Measurements from ENCODE around the gene DGKI.

The DGKI gene

DNA sequence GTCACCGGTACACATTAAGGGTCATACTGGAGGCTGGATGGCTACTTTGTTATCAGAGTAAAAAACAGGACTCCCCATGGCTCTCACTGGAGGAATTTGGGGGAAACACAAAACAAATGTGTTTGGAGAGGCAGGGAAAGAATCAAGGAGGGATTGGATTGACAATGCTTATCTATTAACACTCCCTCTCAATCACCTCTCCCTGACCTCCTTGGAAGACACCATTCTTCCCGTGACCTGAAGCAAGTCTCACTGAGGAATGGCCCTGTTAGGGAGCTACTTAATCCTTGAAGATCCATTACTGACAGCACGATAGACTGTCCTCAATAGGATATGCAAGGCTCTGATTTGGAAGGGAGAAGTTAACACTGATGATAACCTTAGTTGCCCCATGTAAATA lies 261.2 kb downstream of the DGKI start:
- no peak for DNase-seq

DNA sequence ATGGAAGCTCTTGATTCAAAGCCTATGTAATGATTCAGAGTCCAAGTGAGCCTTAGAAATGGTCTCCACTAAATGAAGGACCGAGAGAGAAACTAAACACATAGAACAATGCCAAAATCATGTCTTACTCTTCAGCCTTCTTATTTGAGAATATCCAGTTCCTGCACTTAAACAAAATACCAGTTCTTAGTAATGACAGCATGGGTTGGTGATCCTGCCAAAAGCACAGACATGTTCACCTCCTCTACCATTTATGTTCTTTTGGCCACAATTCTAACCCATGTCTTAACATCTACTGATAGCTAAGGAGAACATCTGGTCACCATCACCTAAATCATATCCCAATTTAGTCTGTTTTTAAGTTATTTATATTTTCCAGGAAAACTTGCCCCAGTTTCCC lies 263.6 kb downstream of the DGKI start:
- DNase-seq: no peak

DNA sequence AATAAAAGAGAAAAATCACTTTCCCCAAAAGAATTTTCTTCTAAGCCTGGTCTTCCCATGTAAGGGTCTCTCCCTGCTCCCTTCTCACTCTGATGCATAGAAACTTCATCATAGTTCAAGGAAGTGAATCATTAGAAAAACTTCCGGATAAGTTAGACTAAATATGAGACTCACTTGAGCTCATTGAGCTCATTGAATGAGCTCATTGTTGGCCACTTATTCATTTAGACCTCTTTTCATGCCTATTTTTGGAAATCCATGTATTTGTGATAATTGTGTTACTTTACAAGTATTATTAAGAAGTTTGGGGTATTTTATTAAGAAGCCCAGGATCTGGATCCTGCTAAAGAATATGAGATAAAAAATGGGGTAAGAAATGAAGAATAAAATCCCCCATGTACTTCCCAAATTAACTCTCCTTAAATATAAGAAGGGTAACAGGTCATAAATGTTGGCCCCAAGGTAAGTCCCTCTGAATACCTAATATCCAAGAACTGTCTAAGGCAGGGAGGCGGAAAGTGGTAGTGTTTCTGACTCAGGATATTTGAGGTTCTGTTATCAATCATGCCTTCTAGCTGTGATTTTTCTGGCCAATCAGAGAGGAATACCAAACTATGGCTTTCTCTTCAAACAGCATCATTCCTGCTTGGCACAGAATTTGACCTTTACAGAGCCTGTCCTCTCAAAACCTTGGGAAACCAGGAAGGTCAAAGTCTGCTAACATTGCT lies 266.7 kb downstream of the DGKI start:
- DNase-seq: no peak

DNA sequence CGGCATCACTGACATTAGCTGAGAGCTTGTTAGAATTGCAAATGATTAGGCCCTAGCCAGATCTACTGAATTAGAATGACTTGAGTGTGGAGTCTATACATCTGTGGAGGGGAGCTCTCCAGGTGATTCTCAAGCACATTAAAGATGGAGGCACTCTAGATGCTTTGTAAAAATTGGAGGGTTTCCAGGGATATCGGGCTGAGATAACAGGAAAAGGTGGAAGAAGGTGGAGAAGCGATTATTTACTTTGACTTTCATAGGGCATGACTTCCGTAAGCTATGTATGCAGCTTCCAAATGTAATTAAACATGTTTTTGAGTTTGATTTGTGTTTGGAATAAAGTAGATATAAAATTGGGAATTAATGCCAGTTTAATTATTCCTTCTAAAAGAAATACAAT lies 268.2 kb downstream of the DGKI start:
- no peak for DNase-seq

DNA sequence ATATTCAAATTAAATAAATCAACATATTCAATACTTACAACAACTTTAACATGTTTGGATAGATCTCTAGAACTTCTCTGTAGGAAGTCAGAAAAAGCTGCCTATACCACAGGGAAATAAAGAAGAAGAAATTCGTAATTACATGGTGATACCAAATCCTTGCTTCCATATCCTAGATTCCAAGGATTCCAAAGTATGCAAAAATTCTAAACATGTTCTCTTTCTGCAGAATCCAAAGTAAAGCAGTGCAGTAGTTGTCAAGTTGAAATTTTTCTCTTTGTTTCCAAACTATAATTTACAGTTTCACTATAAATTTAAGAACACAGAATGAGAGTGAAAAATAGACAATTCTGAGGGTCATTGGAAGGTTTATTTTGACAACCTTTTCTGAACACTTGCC lies 269.6 kb downstream of the DGKI start:
- DNase-seq: no peak

DNA sequence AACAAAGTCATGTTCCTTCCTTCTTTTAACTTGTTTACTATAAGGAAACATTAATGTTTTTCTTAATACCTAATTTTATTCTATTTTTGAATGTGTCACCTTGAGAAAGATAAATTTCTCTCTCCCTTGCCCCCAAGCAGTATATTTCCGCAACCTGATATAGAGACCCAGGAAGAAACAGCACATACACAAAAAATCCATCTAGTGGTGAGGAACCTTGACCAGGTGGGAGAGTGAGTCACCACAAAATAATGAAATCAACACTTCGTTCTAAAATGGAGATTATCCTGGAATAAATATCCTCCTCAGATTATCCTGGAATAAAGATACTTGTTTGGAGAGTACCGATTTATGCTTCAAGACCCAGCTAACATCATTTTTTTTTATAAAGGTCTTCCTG lies 270.3 kb downstream of the DGKI start:
- no peak for DNase-seq

DNA sequence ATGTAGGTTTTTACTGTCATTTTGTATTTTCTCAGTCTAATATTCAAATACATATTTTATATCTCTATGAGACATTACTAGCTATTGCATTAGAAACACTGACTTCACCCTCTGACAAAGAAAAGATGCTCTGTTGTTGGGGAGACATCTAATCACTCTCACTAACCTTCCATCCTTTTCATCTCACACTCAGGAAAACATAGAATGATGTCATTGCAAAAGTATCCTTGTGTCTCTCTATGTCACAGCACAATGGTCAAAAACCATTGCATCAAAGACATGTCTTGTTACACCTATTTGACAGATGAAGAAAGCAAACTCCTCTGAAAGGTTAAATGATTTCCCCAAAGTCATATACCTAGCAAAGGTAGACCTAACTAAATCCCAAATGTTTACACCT lies 272.0 kb downstream of the DGKI start:
- no peak for DNase-seq

DNA sequence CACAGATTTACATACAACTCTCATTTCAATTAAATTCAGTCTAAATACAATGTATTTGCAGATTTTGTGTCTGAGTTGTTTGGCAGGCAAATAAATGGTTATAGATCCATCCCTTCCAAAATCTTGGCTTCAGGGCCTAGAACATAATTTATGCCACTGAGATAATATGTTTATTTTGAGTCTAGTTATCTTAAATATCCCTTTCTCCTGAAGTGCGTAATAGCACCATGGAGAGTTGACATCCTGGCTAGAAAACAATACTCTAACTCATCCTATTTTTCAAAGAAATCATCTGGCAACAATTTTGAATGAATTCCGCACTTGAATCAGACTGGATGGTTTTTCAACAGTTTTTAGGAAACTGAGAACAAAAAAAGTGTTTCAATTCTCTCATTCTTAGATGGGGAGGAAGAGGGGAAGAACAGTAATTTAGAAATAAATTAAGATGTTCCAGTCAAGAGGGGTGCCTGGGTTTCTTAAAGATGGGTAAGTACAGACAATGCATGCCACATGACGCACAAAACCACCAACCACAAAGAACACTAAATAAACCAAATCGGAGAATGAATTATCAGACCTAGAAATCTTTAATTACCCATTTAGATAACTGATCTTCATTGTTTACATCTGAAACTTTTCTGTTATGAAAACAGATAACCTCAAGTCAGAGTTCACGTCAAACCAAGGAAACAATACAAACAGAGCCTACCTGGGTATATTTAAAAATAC lies 274.6 kb downstream of the DGKI start:
- DNase-seq: no peak

DNA sequence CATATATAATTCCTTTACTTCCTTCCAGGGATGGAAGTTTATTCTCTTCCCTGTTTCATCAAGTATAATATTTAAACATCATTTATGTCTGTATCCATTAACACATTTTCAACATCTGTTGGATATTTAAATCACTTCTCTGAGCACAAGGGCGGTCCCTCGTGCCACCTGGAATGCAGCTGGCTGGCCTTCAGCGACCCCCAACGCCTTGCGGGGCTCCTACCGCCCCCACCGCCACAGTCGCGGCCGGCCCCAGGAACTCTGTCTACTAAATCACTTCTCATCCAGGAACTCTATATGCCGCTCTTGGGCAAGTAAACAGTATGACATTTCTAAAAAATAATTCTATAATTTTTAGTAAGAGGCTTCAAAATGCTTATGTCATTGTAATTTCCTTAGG lies 282.1 kb downstream of the DGKI start:
- no peak for DNase-seq

DNA sequence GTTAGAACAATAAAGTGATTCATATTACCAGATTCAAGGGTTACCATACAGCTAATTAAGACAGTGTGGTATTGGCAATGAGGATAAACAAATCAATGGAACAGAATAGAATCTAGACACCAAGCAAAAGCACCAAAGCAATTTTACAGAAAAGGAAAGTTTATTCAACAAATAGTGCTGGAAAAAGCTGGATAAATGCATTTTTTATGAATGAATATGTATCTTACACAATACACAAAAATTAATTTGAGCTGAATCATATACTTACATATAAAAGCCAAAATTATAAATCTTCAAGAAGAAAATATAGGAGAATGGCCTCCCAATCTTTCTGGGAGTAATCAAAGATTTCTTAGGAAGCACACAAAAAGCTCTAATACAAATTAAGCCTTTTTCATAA lies 282.8 kb downstream of the DGKI start:
- no peak for DNase-seq

DNA sequence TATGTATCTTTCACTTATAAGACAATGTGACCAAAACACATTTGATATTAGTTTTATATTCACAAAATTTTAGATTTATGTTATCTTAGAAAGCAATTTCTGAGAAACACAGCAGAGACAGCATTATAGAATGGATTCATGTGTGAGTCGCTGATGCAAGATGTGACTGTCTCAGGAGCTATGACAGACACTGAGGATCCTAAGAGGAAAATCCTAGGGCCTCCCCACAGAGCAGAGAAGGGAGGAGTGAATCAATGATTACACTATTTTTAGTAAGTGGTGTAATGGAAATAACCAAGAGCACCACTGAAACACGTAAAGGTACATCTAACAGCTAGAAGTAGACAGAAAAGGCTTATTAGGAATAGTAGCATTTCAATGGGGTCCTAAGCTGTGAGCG lies 299.3 kb downstream of the DGKI start:
- no peak for DNase-seq

DNA sequence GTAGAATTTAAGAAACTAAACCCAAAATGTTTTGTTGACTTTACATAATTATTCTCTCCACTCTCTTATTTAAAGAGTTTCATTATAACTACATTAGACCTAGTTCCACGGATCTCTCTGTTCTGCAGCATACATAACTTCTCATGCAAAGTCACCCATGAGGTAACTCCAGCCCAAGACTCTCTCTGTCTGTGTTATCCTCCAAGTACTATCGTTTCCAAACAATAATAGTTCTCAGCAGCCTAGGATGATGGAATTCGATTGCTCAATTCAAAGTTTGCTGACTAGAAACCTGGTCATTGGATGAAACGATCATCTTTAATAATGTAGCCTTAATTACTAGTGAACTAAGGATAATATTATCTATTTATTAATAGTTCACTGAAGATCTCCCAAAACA lies 300.1 kb downstream of the DGKI start:
- DNase-seq: no peak

DNA sequence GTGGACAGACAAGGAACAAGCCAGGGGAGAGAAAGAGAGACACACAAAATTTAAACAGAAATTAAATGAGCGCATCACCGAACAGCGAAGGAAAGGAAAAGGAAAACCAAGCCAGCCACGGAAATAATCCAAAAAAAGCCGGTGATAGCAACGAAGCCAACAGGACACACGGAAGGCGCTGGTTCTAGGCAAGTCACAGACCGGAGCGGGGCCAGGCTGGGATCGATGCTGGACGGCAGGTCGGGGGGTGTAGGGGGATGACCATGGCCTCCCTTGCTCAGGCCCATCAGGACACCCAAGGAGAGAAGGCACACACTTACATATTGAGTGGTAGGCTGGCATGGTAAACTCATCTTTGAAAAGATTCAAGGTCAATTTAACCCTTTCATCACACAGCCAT lies 300.8 kb downstream of the DGKI start:
- DNase-seq: no peak

DNA sequence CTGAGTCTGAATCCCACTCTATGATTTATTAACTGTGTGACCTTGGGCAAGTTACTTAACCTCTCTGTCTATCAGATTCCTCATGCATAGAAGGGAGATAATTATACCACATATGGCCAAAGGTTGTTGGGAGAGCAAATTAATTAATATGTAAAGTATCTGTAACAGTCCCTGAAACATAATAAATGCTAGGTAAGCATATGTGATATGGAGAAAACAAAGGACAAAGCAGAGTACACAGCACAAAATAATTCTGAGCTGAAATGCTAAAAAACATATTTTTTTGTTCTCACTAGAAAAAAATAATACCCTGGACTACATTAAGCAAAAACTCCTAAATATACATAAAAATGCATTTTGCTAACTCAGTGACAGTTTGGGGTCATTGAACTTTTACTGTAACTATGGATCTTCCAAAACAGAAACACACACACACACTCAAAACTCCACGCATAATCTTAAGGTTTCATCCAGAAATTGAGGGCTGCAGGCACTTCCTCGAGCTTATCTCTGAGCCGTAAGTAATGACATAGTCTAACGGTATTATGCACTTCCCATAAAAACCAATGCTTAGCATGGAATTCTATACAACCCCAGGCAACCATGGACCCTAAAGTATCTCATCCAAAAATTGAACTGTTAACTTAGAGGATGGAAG lies 301.6 kb downstream of the DGKI start:
- DNase-seq: no peak

DNA sequence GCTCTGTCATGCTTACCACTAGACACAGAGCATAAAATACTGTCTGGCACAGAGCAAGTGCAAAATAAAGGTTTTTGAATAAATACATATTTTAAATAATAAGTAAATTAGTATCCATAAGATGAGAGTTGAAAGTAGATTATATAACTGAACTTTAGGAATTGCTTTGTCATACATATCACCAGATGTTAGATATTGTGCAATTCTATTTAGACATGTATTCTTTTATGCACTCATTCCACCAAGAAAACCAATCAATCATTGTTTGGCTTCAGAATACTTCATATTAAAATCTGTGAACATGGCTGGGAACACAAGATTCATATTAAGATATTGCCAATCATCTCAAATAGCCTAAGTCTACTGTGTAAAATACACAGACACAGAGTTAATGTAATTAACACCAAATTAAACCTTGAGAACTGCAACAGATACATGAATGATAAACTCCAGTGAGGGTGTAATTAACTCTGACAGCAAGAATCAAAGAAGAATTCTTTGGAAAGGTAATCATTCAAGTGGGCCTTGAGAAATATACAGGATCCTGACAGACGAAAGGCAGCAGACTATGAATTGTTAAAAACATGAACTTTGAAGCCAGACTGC lies 302.2 kb downstream of the DGKI start:
- DNase-seq: no peak

DNA sequence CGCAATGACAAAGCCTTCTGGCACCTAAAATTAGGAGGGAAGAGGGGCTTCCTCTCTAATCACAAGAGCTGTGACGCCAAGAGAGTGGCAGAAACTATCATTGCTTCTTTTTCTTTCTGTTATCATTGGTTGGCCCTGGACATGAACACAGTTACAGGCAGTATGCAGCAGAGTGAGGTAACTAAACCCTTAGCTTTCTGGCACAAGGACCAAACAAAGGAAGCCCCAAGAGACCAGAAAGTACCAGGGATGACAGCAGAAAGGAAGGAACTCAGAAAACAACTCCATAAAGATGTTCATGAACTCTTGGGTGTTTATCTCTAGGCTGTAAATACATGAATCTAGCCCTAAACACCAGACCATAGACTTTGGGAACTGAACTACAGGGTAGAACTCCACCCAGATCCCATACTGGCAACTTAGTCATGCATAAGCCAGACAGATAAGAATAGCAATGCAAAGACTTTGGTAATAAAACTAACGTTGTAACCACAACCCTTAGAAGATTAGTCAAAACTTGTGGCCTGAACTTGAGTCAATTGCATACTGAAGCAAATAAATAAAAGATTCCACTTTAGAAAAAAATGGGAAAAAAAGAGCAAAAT lies 307.6 kb downstream of the DGKI start:
- DNase-seq: no peak

DNA sequence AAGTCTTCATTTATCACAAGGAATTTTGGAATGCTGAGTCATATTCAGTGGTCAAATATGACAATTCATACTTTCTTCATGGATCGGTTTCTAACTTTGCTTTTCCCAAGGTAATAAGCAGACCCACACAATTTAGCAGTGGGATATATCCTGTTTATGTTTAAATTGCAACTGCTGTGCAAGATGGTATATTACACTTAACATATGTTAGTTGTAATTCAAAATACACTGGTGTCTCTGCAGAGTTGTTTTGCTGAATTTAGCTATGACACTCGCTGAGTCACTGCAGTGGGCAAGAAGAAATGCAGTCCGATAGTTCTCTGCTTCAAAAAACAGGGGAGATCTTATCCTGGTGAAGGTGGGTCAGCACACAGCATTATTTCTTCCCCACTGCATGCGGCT lies 308.4 kb downstream of the DGKI start:
- DNase-seq: no peak

DNA sequence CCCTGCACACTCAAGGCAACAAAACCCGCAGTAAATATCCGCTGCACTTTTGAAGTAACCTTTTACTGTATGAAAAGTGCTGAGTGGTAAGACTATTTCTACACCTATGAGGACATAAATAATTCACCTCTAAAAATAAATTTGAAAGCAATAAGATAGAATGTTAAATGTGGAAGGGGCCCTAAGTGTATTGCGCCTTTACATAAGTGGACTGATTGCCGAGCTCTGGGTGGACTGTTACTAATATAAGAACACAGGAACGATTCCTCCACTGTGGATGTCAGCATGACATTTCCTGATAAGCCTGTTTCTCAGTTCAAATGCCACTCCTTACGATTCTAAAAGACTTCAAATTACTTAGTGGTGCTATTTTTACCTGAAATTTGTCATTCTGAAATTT lies 311.2 kb downstream of the DGKI start:
- DNase-seq: no peak

DNA sequence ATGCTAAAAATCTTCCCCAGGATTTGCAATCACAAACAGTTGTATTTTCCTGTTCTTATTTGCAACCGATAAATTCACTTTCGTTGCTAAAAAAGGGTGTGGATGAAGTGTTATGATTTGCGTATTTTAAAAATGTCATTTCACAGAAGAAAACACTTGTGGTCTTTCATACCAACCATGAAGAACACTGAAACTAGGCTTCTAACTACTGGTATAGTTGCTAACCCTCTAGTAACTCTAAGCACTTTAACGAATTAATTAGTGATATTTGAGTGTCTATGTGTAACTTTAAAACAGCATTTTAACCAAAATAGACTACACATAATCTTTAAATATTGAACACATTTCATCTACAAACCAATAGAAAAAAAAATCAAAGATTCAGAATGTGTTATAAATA lies 315.1 kb downstream of the DGKI start:
- no peak for DNase-seq

DNA sequence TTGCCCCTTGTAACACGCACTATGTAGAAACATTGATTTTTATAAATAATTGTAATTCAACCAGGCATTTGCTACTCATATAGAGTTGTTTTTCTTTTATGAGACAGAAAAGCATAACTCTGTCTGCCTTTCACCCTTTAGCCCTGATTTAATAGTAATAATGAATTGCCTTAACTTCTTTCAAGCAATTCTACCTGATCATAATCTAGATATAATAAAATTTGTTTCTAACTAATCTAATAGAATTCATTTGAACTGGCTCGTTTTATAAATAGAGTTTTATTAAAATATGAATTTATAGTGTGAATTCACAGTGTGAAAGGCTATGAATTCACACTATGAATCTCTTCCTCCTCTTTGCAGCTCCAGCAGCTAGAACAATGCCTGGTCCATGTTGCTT lies 319.1 kb downstream of the DGKI start:
- no peak for DNase-seq

DNA sequence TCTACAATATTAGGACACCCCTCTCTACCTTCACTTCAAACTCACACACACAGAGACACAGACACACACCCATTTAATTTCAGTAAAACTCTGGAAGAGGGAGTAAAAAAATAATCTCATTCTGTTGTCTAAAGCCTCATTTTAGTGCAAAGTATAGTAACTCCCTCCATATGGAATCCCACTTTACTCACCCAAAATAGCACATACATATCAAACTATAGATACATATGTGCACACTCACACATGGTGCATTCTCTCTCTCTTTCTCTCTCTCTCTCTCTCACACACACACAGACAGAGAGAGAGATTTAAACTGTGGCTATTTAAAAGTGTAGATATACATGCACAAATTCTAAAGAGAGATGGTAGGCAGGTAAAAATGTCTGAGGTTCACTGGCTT lies 323.6 kb downstream of the DGKI start:
- no peak for DNase-seq

DNA sequence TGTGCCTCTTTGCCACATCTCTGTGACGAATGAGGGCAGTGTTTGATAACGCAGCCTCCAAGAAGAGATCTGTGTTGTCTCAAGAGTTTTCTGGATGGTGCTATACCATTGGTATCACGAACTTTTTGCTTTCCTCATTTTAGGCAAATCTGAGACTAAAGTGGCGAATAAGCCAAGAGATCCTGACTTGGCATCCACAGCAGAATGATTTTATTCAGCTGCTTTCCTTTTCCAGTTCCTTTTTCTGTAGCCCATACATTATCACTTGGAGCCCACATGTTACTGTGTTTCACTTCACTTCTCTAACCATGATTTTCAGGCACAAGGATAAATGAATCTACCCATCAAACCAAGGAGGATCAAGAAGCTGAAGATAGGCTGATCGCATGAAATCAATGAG lies 325.3 kb downstream of the DGKI start:
- DNase-seq: no peak

DNA sequence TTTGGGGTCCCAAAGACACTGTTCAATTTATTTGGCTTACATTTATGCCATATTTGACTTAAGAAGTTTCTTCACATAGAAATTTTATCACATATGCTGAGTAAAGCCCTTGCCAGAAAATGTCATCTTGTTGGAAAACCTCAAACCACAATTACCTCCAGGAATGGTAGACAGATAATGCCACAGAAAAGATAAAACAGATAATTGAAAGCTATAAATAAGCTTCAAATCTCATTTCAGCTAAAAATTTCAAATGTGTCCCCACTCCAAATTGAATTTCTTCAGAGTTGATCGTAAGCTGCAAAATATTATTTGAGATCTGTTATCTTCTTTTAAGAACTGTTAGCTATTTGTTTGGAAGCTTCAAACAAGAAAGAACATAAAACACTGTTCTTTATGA lies 326.8 kb downstream of the DGKI start:
- DNase-seq: no peak
